HG03025 (cell line): Measurements from ENCODE around the gene ITPRID2.

ENCODE experiments used
- ATAC-seq: cut with Tn5 transposase; IDR thresholded peaks from one replicate; pipeline ENCODE4 v1.9.1; 2021; ENCODE audit warnings: mild to moderate bottlenecking, moderate library complexity; ENCODE audit not compliant: unreplicated experiment, low FRiP score

ITPRID2 gene

DNA sequence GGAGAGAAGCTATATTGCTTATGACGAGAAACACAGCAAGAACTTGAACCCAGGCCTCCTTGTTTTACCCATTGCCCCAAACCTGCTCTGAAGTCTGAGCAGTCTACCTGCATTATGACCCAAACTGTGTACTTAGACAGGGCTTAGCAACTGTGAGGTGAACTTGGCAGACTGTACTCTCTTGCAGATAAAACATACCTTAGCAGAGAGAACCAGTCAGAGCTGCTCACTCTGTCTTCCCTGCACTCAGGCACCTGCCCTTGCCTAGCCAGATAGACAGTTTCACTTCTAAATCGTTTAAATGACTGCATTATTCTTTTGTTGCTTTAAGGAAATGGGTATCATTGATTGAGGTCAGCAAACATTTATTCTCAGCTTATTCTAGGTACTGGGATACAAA, 20.3 kb downstream of the ITPRID2 start:
- ATAC-seq: no peak

DNA sequence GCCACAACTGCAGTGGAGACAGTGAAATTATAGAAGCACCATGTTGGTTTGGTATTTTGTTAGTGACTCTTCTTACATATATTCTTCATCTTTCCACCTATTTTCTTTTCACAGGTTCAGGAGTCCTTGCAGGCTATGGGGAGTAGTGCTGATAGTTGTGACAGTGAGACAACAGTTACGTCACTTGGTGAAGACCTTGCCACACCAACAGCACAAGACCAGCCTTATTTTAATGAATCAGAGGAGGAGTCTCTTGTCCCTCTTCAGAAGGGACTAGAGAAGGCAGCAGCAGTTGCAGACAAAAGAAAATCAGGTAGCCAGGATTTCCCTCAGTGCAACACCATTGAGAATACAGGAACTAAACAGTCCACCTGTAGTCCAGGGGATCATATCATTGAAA, 23.6 kb downstream of the ITPRID2 start:
- ATAC-seq: no peak

DNA sequence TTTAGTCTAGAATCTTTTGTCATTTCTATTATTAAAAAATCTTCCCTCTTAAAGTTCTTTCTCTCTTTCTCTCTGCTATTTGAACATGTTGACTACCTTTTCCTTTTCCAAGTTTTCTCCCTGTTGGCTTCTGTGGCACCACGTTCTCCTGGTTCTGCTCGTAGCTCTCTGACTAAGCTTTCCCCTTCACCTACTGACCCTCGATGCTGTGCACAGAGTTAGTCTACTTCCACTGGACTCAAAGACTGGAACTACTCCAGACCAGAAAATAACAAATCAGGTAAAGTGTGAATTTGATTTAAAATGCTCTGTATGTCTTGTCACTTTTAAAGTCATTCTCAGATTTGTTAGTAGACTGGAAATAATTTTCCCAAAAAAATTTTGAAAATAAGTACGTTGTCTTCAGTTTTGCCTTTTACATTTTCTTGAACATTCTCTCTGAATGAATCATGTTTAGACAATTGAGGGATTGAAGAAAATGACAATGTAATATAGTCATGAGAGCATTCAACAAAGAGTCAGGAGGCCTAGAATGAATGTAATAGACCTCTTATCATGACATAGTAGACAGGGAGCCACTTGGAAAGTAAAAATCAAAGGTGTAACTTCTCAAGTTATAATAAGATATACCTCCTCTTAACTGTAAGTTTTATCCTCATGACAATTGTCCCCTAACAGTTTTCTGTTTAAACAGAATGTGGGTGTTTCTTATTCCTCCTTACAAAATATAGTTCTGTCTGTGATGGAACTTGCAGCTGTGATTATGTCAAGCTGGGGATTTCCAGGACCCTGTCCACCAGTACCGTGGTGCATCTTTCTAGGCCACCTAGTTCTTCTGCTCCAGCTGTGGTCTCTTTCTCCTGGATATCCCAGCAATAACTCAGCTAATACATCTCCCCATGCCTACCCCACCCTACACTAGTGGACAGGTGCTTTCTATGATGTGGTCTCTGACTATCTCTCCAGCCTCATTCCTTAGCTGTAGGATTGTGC, 25.5 kb downstream of the ITPRID2 start:
- no peak for ATAC-seq

DNA sequence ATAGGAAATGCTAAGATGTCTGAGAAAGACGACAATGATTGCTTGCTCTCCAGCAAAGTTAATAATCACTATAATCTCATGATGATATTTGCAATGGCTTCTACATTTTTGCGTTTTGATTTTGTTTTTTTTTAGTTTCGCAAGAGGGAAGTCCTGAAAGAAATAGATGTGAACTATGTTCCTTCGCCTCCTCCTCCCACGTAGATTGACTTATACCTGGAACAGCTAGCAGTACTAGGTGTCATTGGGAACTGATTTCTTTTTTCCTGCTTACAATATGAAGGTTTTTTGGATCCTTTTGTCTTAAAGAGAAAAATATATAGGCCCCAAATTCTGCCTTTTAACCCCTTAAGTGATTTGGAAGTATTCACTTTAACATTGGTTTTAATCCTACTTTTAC, 26.7 kb downstream of the ITPRID2 start:
- no peak for ATAC-seq

DNA sequence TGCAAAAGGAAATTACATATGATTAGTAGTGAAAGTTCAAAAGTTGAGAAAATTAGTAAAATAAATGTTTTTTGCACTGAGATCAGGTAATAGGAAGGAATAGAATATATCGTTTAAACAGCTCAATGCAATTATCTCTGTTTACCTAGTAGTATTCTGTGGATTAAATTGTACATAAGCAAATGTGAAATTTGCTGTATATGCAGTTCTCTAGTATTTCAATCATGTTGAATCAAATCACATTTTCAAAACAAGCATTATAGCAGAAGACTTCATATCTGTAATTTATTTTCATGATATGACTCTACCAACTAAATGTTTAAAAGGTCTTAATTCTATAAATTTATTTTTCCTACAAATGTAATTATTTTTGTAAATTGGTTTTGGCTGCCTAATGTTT, 31.6 kb downstream of the ITPRID2 start:
- ATAC-seq: no peak

DNA sequence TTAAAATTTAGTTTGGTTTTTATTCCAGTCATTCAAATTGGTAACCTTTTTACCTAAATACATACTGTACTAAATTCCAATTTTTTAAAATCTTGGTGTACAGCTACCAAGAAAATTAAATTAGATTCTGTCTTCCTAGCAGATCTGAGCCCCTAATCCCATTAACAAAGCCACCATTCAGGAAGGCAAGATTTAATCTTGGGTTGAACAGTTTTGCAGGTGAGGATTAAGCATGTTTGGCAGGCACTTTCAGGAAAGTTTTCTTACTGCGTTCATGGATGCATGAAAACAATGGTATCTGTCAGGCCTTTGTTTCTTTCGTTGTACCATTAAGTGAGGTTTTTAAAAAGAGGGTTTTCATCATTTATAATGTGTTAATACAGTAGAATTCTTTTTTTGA, 32.8 kb downstream of the ITPRID2 start:
- no peak for ATAC-seq

DNA sequence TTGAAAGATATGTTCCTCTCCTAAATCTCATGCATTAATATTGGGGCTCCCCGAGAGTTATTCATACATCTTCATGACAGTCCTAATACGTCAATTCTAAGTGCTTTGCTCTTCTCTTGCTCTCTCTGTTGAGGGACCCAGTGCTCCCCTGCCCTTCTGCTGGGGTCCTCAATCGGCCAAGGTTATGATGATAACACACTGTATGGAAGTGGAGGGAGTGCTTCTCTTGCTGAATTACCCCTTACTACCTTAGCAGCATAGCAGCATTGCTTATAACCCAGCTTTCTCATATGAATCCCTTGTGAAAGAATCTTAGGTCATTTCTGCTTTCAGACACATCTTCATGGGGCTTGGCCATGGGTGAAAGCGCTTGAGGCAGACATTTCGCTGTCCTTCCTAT, 43.2 kb downstream of the ITPRID2 start:
- no peak for ATAC-seq

DNA sequence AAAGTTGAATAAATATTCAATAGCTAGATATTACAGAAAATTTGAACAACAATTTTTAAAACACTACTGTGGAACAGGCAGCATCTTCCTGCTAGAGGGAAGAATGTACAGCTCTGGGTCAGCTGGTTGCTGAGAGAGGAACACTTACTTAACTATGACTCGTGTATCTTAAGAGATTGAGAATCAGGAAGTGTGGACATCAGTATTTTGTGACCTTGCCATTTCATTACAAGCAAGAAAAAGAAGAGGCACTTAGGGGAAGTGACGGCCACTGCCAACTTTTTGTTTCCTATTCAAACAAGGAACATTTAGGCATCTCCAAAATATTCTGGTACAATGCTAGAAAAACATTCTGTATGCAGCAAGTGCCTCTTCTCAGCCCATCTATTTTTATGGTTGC, 45.9 kb downstream of the ITPRID2 start:
- no peak for ATAC-seq

DNA sequence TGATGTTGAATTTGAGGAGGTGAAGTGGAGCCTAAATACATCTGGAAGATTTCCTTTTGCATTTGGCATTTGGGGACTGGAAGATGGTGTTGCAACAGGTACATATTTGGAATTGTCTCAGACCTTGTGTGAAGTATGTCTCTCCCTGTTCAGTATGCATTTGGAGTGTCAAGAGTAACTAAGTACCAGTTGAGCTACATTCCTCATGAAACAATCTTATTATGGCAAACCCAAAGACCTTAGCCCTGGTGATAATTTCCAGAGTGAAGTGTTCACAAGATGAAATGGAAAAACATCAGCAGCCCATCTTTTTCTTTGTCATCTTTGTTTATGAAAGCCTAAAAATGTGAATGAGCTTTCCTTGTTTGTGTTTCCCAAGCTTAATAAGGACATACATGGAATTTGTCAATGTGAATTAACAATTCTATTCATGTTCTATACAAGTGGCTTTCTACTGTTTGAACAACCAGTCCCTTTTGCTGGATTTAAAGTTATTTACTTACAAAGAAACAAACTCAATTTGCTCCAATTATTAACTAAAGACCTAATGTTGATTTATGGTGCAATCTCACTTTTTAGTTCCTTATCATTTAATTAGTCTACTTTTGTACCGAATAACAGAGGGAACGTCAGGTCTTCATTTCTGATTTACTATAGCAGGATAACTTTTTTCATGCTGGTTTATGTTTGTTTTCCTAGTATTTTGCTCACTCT, 52.0 kb downstream of the ITPRID2 start:
- ATAC-seq: no peak

DNA sequence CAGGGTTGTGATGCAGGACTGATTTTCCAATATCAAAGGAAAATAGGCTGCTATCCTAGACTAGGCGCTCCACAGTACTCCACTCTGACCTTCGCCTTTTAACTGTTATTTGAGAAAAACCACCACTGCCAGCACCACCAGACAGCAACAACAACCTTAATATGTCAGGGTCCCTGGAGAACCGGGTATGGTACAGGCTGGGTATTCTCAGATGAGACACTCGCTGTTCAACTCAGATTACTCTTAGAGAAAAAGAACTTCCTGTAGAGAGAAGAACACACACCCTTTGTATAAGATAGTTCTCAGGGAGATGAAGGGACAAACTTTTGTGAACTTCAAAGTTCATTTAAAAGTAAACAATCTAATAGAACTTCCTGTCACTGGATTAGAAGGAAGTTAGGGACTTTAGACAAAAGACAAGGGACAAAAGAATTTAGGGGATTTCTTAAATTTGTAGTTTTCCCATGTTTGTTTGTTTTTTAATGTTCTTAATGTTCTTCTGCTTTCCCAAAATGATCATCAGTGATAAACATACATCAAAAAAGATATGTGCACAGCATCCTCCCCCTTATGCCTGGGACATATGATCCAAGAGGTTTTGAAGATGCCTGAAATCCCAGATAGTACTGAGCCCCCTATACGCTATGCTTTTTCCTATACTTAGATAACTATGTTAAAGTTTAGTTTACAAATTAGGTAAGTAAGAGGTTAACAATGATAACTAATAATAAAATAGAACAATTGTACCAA, 52.8 kb downstream of the ITPRID2 start:
- no peak for ATAC-seq

DNA sequence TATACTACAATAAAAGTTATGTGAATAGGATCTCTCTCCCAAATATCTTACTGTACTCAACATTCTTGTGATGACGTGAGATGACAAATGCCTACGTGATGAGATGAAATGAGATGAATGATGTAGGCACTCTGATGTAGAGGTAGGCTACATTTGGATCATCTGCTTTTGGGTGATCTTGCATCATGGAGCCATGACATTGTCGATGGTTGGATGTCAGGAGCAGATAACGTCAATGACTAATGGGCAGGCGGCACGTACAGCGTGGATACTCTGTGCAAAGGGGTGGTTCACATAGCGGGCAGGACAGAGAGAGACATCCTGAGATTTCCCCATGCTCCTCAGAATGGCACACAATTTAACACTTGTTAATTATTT, 53.4 kb downstream of the ITPRID2 start:
- ATAC-seq: no peak

DNA sequence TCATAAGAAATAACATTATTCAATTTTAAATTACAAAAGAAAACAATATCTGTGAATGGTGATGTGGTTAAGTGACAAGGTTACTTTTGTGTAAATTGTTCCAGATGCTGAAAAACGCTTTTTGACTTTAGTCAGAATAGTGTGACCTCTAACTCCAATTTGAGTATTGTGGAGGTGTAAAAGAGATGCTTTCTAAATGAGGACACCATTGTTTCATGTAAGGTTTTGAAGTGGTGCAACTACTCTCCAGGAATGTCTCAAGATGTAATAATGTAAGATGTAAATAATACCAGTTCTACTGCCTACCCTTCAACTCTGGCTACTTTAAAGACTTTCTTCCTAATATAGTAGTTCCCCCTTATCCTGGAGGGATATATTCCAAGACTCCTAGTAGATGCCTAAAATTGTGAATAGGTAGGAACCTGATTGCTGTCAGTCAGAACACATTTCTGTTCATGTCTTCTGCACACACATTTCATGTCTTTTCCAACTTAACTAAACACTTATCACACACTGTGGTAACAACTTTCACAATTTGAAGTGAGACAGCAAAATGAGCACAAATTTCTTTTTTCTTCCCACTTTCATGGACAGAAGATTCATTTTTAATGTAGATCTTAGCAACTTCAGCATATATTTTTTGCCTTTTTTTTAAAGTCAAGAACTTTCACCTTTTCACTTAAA, 55.1 kb downstream of the ITPRID2 start:
- ATAC-seq: no peak

DNA sequence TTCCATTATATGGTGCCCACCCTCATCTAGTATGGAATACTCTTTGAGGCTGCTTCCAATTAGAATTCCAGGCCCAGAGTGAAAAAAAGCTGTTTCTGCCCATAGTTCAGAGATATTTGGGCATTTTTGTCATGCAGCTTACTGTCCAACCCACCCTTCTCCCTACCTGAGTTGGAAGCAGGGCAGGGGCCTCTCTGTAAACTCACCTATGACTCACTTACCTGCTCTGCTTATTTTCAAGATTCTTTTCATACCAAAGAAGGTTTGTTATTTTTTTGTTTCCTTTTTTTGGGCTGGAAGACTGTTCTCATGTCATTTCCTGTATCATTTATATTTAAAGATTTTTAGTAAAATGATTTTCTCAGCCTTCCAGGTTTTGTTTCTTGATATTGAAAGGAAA, 55.7 kb downstream of the ITPRID2 start:
- no peak for ATAC-seq

DNA sequence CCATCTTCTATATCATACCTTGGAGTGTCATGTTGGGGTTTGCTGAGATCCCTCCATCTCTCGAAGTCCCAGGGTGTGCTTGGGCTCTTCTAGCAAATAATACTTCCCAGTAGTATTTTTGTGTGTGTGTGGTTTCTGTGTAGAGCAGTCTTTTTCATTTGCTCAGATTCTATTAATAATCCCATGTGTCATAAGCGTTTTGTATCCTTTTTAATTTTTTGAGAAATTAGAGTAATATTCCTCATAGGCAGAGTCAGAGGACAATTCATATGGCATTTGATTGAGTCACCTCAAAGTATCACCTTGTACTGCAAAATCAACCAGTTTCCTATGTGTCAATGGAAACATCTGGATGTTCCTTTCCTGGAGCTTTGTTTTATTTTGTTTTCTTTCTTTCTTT, 56.7 kb downstream of the ITPRID2 start:
- no peak for ATAC-seq

DNA sequence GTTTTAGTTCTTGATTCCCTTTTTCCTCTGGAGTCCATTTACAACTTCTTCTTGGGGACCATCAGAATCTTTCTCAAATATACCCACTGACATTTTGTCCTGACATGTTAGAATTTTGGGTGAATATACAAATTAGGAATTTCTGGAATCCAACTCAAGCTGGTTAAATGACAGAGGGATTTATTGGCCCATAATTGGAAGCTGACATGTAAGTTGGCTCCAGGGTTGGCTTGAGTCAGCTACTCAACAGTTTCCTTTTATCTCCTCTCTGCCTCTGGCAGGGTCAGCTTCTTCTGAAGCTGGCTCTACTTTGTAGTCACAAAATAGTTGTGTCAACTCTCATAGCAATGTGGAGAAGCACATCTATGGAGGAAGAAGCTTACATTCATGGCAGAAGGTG, 57.5 kb downstream of the ITPRID2 start:
- no peak for ATAC-seq

DNA sequence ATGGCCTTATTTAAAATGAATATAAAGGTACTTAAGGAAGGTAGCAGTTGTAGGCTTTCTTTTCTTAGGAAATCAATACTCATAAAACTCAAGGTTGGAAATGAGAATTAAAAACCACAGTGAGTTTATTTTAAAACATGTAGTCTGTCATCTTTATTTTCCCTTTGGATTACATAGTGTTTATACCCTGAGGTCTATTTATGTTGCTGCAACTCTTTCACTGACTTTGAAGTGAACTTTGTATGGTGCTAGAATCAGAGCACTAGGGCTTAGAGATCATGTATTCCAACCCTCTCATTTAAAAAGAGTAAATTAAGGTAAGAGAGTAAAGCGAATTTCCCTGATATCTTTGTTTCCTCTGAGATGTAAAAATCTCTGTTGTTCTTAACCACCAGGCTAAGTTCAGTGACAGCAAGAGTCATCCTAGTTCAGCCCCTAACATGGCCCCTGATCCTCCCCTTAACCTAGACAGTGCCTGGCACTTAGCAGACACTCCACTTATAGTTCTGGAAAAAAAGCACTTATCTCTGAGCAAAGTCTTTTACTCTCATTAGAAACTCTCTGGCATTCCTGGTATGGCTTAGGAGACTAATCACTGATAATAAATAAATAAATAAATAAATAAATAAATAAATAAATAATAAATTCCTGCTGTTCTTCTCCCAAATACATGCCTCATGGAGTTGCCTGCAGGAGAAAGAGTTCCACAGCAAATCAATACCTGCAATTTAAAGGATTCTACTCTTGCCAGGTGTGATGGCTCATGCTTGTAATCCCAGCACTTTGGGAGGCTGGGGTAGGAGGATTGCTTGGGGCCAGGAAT, 61.1 kb downstream of the ITPRID2 start:
- ATAC-seq: no peak

DNA sequence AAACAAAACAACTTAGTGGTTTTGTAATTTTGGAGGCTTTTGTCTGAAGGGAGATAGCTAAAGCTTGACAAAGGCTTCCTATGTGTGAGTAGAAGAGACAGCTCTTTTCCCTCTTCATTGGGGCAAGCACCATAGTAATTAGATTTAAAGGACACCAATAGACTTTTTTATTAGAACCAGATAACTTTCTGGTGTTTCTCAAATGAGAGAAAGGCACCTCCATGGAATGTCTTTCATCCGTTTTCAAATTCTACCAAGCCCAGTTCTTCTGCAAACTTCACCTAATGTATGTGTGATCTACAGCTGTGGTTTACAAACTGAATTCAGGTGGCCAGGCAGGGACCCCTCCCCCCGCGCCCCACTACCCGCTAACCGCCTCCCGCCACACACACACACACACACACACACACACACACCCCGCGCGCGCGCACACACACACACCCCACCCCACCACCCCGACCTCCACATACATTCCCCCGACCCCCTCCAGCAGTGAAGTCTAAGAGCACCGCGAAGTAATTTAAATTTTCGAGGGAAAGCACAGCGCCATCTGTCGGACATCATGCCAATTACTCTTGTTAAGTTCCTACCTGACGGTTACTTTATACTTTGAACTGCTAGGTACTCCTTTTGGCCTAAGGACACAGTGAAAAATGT, 62.5 kb downstream of the ITPRID2 start:
- no peak for ATAC-seq

DNA sequence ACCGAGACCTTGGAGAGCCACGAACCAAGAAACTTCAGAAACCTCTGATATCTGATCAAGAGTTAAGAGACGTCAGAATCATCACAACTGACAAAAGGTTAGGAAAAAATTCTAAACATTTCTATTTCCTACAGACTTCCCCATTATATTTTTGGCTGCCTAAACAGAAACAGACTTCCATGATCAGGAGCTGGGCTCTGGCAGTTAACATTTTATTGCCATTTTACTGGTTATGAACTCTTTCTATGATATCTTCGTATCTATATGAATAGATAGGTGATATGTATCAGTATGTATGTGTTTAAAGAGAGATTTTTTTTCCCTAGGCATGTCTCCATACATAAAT, 63.0 kb downstream of the ITPRID2 start:
- no peak for ATAC-seq

DNA sequence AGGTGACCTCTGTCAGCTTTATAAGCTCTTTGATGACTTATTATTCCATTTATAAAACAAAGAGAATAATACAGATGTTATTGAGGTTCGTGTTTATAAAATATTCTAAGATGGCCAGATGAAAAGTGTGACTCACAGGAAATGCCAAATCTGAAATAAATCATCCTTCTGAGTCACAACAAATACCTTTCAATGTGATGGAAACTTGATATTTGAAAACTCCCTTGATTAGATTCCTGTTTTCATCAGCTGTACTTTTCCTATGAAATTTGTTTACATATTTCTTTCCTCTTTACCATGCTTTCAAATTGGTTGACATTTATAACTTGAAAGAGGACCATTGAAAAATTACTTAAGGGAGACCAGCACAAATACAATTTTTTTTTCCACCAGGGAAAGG, 63.5 kb downstream of the ITPRID2 start:
- no peak for ATAC-seq
